ENCODE results near the gene MAP3K5. TPM values are rescaled to one million over a fixed set of nuclear protein-coding genes. Genes with fewer than 3 reads are reported as not detected.

MAP3K5 gene
- total and polyA plus RNA-seq, 7 experiments from 2014 or later = 2.6 to 32.5 (median 13.4) TPM

GRCh38 chr6:136640132-136640915, 152.0 kb downstream of the MAP3K5 start:
- H3K4me1 Mint-ChIP-seq = peaks cover 0 to 5% (median 0%) of the 10 kb centered on the region in 7 donors
- H3K27me3 Mint-ChIP-seq = no peaks in the 10 kb centered on the region
- Histone ChIP-seq H3K4me3 (ENCODE audit: low read length) (no peak overlapping the region), H3K27ac (ENCODE audit: low read depth, low read length) (no peak overlapping the region), H3K4me1 (ENCODE audit: control insufficient read depth in 2 of 2, insufficient read depth in 2 of 2, low read length in 2 of 2) (peaks cover 0 to 4% of the 10 kb centered on the region in 2 donors), H3K27me3 (ENCODE audit: control insufficient read depth in 2 of 2, insufficient read depth in 2 of 2, low read length in 2 of 2) (no peaks in the 10 kb centered on the region), H3K36me3 (ENCODE audit: control insufficient read depth in 2 of 3, insufficient read depth in 3 of 3, low read length in 3 of 3) (peaks cover 0 to 18% (median 4%) of the 10 kb centered on the region in 3 experiments), H3K9me3 (ENCODE audit: control insufficient read depth in 2 of 3, low read length in 3 of 3) (no peaks in the 10 kb centered on the region)
- ATAC-seq = no peak
- intact Hi-C loops (cut with micrococcal nuclease) = loop anchor here (5.0 to 10.0 kb wide), 3 partner anchors 33 to 284 kb away; partner anchors contain the start of gene SLC35D3 (in 1 of the 2)
- ChIA-PET POLR2A (interaction anchor here (0.6 kb wide), 1 partner anchor 11 kb away, joined by 4 read pairs; no protein-coding TSS in a partner anchor), CTCF (interaction anchor here (1.1 to 2.6 kb wide), 3 partner anchors 11 to 152 kb away, joined by 4 to 13 read pairs (median 4); partner anchors contain the start of gene MAP3K5)
- no peak for DNase-seq
- H3K36me3 Mint-ChIP-seq = peaks cover 7 to 24% (median 22%) of the 10 kb centered on the region in 5 donors
- no peak overlapping the region for H3K4me3 Mint-ChIP-seq
- H3K9me3 Mint-ChIP-seq = no peaks in the 10 kb centered on the region
- no peak overlapping the region for H3K27ac Mint-ChIP-seq

- CTCF ChIA-PET = interaction anchor here (2.6 kb wide), 1 partner anchor 153 kb away, joined by 13 read pairs; the partner anchor contains the start of gene MAP3K5
- H3K27me3 ChIP-seq (ENCODE audit: control insufficient read depth in 2 of 2, insufficient read depth in 2 of 2, low read length in 2 of 2) = no peaks in the 10 kb centered on the region
- H3K4me1 ChIP-seq (ENCODE audit: control insufficient read depth in 2 of 2, insufficient read depth in 2 of 2, low read length in 2 of 2) = peaks cover 0 to 4% of the 10 kb centered on the region in 2 donors
- H3K27ac ChIP-seq (ENCODE audit: low read depth, low read length) = no peak overlapping the region
- H3K36me3 Mint-ChIP-seq = peaks cover 7 to 28% (median 24%) of the 10 kb centered on the region in 5 donors
- ATAC-seq = no peak
- no peaks in the 10 kb centered on the region for H3K9me3 ChIP-seq (ENCODE audit: control insufficient read depth in 2 of 3, low read length in 3 of 3)
- H3K27me3 Mint-ChIP-seq = no peaks in the 10 kb centered on the region
- peaks cover 0 to 5% (median 0%) of the 10 kb centered on the region in 7 donors for H3K4me1 Mint-ChIP-seq
- intact Hi-C loops (cut with micrococcal nuclease) = loop anchor here (5.0 to 10.0 kb wide), 3 partner anchors 32 to 285 kb away; partner anchors contain the start of gene SLC35D3 (in 1 of the 2)
- no peak overlapping the region for H3K27ac Mint-ChIP-seq
- peaks cover 0 to 18% (median 4%) of the 10 kb centered on the region in 3 experiments for H3K36me3 ChIP-seq (ENCODE audit: control insufficient read depth in 2 of 3, insufficient read depth in 3 of 3, low read length in 3 of 3)
- H3K4me3 Mint-ChIP-seq = no peak overlapping the region
- no peak overlapping the region for H3K4me3 ChIP-seq (ENCODE audit: low read length)
- no peak for DNase-seq
- POLR2A ChIA-PET = no interaction called here
- no peaks in the 10 kb centered on the region for H3K9me3 Mint-ChIP-seq
These were observed 152.6 kb downstream of the MAP3K5 start for GRCh38 chr6:136639702-136640101.

- no peak for DNase-seq
- ATAC-seq = no peak
- Mint-ChIP-seq H3K36me3 (peaks cover 7 to 45% (median 30%) of the 10 kb centered on the region in 5 donors), H3K27me3 (no peaks in the 10 kb centered on the region), H3K4me3 (no peak overlapping the region), H3K27ac (no peak overlapping the region), H3K4me1 (peaks cover 0 to 13% (median 0%) of the 10 kb centered on the region in 7 donors), H3K9me3 (no peaks in the 10 kb centered on the region)
- H3K27me3 ChIP-seq (ENCODE audit: control insufficient read depth in 2 of 2, insufficient read depth in 2 of 2, low read length in 2 of 2) = no peaks in the 10 kb centered on the region
- no peaks in the 10 kb centered on the region for H3K9me3 ChIP-seq (ENCODE audit: control insufficient read depth in 2 of 3, low read length in 3 of 3)
- H3K27ac ChIP-seq (ENCODE audit: low read depth, low read length) = no peak overlapping the region
- no peaks in the 10 kb centered on the region for H3K4me1 ChIP-seq (ENCODE audit: control insufficient read depth in 2 of 2, insufficient read depth in 2 of 2, low read length in 2 of 2)
- H3K4me3 ChIP-seq (ENCODE audit: low read length) = no peak overlapping the region
- ChIA-PET POLR2A (interaction anchor here (0.7 kb wide), 1 partner anchor 33 kb away, joined by 4 read pairs; no protein-coding TSS in a partner anchor), CTCF (interaction anchor here (1.1 to 1.9 kb wide), 2 partner anchors 10 to 156 kb away, joined by 6 to 9 read pairs; partner anchors contain the start of gene MAP3K5)
- intact Hi-C loops (cut with micrococcal nuclease) = no loop called here
- H3K36me3 ChIP-seq (ENCODE audit: control insufficient read depth in 2 of 3, insufficient read depth in 3 of 3, low read length in 3 of 3) = peaks cover 0 to 18% (median 4%) of the 10 kb centered on the region in 3 experiments
These were observed 156.7 kb downstream of the MAP3K5 start for GRCh38 chr6:136635615-136636014.

DNA sequence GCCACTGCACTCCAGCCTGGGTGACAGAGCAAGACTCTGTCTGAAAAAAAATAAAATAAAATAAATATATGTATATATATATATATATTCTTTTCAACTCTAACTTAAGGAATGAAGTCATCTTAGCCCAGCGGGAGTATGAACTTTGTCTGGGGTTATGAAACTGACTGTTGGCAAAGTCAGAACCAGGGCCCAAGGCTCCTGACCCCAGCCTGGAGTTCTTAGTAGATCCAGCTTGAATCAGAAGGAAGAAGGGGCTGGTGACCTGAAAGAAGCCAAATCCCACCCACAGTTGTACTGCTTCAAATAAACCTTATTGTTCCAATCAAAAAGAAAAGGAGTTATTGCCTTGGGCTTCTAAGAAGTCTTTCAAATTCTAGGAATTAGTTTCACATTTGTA, 158.9 kb downstream of the MAP3K5 start:
- Histone ChIP-seq H3K36me3 (ENCODE audit: control insufficient read depth in 2 of 3, insufficient read depth in 3 of 3, low read length in 3 of 3) (peaks cover 0 to 18% (median 4%) of the 10 kb centered on the region in 3 experiments), H3K27me3 (ENCODE audit: control insufficient read depth in 2 of 2, insufficient read depth in 2 of 2, low read length in 2 of 2) (no peaks in the 10 kb centered on the region)

GRCh38 chr6:136628996-136629395, 163.3 kb downstream of the MAP3K5 start:
- ATAC-seq = no peak
- Histone ChIP-seq H3K4me3 (ENCODE audit: low read length) (no peak overlapping the region), H3K27me3 (ENCODE audit: control insufficient read depth in 2 of 2, insufficient read depth in 2 of 2, low read length in 2 of 2) (no peaks in the 10 kb centered on the region), H3K4me1 (ENCODE audit: control insufficient read depth in 2 of 2, insufficient read depth in 2 of 2, low read length in 2 of 2) (no peaks in the 10 kb centered on the region), H3K36me3 (ENCODE audit: control insufficient read depth in 2 of 3, insufficient read depth in 3 of 3, low read length in 3 of 3) (no peaks in the 10 kb centered on the region), H3K27ac (ENCODE audit: low read depth, low read length) (no peak overlapping the region), H3K9me3 (ENCODE audit: control insufficient read depth in 2 of 3, low read length in 3 of 3) (no peaks in the 10 kb centered on the region)
- Mint-ChIP-seq H3K9me3 (no peaks in the 10 kb centered on the region), H3K27ac (no peak overlapping the region), H3K36me3 (peaks cover 0 to 41% (median 23%) of the 10 kb centered on the region in 5 donors), H3K4me1 (peaks cover 0 to 10% (median 0%) of the 10 kb centered on the region in 7 donors), H3K4me3 (no peak overlapping the region), H3K27me3 (no peaks in the 10 kb centered on the region)
- intact Hi-C loops (cut with micrococcal nuclease) = no loop called here
- ChIA-PET CTCF (interaction anchor here (1.1 kb wide), 1 partner anchor 16 kb away, joined by 5 read pairs; no protein-coding TSS in a partner anchor), POLR2A (interaction anchor here (0.7 kb wide), 1 partner anchor 9 kb away, joined by 4 read pairs; no protein-coding TSS in a partner anchor)
- DNase-seq = no peak

More for the DNA sequence above, 158.9 kb downstream of the MAP3K5 start:
- Mint-ChIP-seq H3K4me3 (no peak overlapping the region), H3K27ac (no peak overlapping the region), H3K27me3 (no peaks in the 10 kb centered on the region), H3K4me1 (peaks cover 0 to 13% (median 0%) of the 10 kb centered on the region in 7 donors), H3K9me3 (no peaks in the 10 kb centered on the region), H3K36me3 (peaks cover 7 to 49% (median 35%) of the 10 kb centered on the region in 5 donors)
- POLR2A ChIA-PET = no interaction called here
- Histone ChIP-seq H3K27ac (ENCODE audit: low read depth, low read length) (no peak overlapping the region), H3K4me1 (ENCODE audit: control insufficient read depth in 2 of 2, insufficient read depth in 2 of 2, low read length in 2 of 2) (no peaks in the 10 kb centered on the region), H3K9me3 (ENCODE audit: control insufficient read depth in 2 of 3, low read length in 3 of 3) (no peaks in the 10 kb centered on the region), H3K4me3 (ENCODE audit: low read length) (no peak overlapping the region)
- CTCF ChIA-PET = no interaction called here
- ATAC-seq = no peak
- no peak for DNase-seq
- intact Hi-C loops (cut with micrococcal nuclease) = no loop called here

GRCh38 chr6:136627191-136627590, 165.1 kb downstream of the MAP3K5 start:
- peaks cover 6 to 46% (median 30%) of the 10 kb centered on the region in 5 donors for H3K36me3 Mint-ChIP-seq
- H3K27me3 Mint-ChIP-seq = no peaks in the 10 kb centered on the region
- H3K4me3 Mint-ChIP-seq = no peak overlapping the region
- no peak for ATAC-seq
- H3K4me3 ChIP-seq (ENCODE audit: low read length) = no peak overlapping the region
- H3K4me1 Mint-ChIP-seq = peaks cover 0 to 2% (median 0%) of the 10 kb centered on the region in 7 donors
- H3K4me1 ChIP-seq (ENCODE audit: control insufficient read depth in 2 of 2, insufficient read depth in 2 of 2, low read length in 2 of 2) = no peaks in the 10 kb centered on the region
- no peak overlapping the region for H3K27ac Mint-ChIP-seq
- ChIA-PET CTCF (no interaction called here), POLR2A (interaction anchor here (0.7 to 0.8 kb wide), 2 partner anchors 76 to 1255 kb away, joined by 3 to 5 read pairs; no protein-coding TSS in a partner anchor)
- H3K9me3 Mint-ChIP-seq = no peaks in the 10 kb centered on the region
- no peaks in the 10 kb centered on the region for H3K27me3 ChIP-seq (ENCODE audit: control insufficient read depth in 2 of 2, insufficient read depth in 2 of 2, low read length in 2 of 2)
- no peak for DNase-seq
- H3K27ac ChIP-seq (ENCODE audit: low read depth, low read length) = no peak overlapping the region
- H3K9me3 ChIP-seq (ENCODE audit: control insufficient read depth in 2 of 3, low read length in 3 of 3) = no peaks in the 10 kb centered on the region
- intact Hi-C loops (cut with micrococcal nuclease) = no loop called here
- no peaks in the 10 kb centered on the region for H3K36me3 ChIP-seq (ENCODE audit: control insufficient read depth in 2 of 3, insufficient read depth in 3 of 3, low read length in 3 of 3)
